ENCODE data around the gene PRPF6. TPM values are rescaled to one million over a fixed set of nuclear protein-coding genes. Genes with fewer than 3 reads are reported as not detected.
A peak's percentile ranks its signal among the peaks of the same experiment; 100 is the strongest.

PRPF6 gene
- total and polyA plus RNA-seq, 2 of the 13 experiments (the other 11 are each of a cell fraction or from before 2014, with no cell fraction given): 63.7 to 101 TPM

- TF ChIP-seq PCBP1 (IDR thresholded peaks at IDR 0.05; ENCODE audit: borderline replicate concordance, low read depth, low read length) (peak; percentile 55; the same call in 1 of the 2 replicates), ZNF672 (CRISPR knock-in tag; IDR thresholded peaks at IDR 0.05) (no peak), CBFB (CRISPR knock-in tag; IDR thresholded peaks at IDR 0.05) (no peak; the same call in 1 of the 2 replicates), ZFP90 (CRISPR knock-in tag; IDR thresholded peaks at IDR 0.05; ENCODE audit: borderline replicate concordance) (no peak; the same call in 1 of the 2 replicates), NFKB2 (CRISPR knock-in tag; IDR thresholded peaks at IDR 0.05; ENCODE audit: borderline replicate concordance) (no peak), NFAT5 (CRISPR knock-in tag; IDR thresholded peaks at IDR 0.05) (0 out of 2 replicates have a peak, but pooled peaks have one; percentile 22), CEBPZ (IDR thresholded peaks at IDR 0.05; ENCODE audit: low read length) (no peak), ZMAT5 (CRISPR knock-in tag; IDR thresholded peaks at IDR 0.05; ENCODE audit: borderline replicate concordance, low read depth) (no peak), ZNF160 (CRISPR knock-in tag; IDR thresholded peaks at IDR 0.05) (0 out of 2 replicates have a peak, but pooled peaks have one; percentile 48), MLX (CRISPR knock-in tag; IDR thresholded peaks at IDR 0.05) (no peak), PHF5A (CRISPR knock-in tag; IDR thresholded peaks at IDR 0.05; ENCODE audit: low read depth, unreplicated experiment) (no peak), SMARCE1 (IDR thresholded peaks at IDR 0.05; ENCODE audit: borderline replicate concordance) (no peak), ETS1 (CRISPR knock-in tag; IDR thresholded peaks at IDR 0.05) (no peak), RELA (CRISPR knock-in tag; IDR thresholded peaks at IDR 0.05) (0 out of 2 replicates have a peak, but pooled peaks have one; percentile 50), SP4 (CRISPR knock-in tag; IDR thresholded peaks at IDR 0.05) (peak; percentile 66), ZNF264 (CRISPR knock-in tag; IDR thresholded peaks at IDR 0.05) (0 out of 2 replicates have a peak, but pooled peaks have one; percentile 17), XBP1 (CRISPR knock-in tag; IDR thresholded peaks at IDR 0.05) (peak; percentile 48; the same call in 1 of the 2 replicates), HCFC1 (IDR thresholded peaks at IDR 0.05; ENCODE audit: low read depth, low read length) (no peak)
Measured at GRCh38 chr20:64036346-64037198, 55.6 kb downstream of the PRPF6 start (continued).

All from HepG2 (cell line).